ENCODE measurements around the gene PCIF1.

PCIF1 gene

GRCh38 chr20:45944151-45944964, 9.9 kb downstream of the PCIF1 start:
- TF ChIP-seq ZNF274 (IDR thresholded peaks at IDR 0.05; ENCODE audit: low read depth, low read length), result no peak
- no peak overlapping the region for H3K4me3 ChIP-seq (ENCODE audit: low read length)

DNA sequence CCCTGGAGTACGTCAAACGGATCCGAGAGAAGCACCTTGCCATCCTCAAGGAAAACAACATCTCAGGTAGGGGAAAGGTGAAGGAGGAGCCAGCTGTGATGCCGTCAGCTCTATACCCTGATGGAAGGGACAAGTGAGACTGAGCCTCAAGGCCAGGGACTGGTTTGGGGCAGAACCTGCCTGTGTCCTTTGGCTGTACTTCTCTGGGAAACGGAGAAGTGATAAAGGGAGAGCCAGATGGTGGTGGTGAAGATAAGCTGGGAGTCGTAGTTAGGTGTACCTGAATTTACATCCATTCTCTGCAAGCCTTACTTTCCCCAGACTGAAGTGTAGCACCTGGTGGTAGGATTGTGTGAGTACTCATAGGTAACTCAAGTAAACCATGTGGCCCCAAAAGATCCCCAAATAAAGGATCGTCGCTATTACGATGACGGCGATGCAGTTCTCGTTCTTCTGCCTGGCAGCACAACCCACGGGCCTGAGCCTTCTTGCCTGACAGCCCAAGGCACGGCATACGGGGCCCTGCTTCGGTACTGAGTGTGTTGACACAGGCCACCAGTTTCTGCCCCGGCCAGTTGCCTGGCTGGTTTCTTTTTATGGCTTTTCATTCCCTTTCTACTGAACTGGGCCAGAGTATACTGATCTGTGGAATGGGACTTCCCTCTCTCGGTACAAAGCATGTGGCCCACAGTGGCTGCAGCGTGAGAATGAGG, 10.6 kb downstream of the PCIF1 start:
- TF ChIP-seq ZNF274 (IDR thresholded peaks at IDR 0.05; ENCODE audit: low read depth, low read length), result no peak
- no peak overlapping the region for H3K4me3 ChIP-seq (ENCODE audit: low read length)

DNA sequence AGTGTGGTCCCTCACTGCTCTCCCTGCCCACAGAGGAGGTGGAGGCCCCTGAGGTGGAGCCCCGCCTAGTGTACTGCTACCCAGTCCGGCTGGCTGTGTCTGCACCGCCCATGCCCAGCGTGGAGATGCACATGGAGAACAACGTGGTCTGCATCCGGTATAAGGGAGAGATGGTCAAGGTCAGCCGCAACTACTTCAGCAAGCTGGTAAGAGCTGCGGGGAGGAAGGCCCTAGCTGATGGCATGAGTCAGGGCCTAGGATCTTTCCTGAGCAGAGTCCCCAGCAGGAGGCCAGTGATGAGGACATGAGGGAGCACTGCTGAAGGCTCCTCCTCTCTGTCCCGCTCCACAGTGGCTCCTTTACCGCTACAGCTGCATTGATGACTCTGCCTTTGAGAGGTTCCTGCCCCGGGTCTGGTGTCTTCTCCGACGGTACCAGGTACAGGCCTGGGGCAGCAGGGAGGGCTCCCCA, 11.2 kb downstream of the PCIF1 start:
- no peak for TF ChIP-seq ZNF274 (IDR thresholded peaks at IDR 0.05; ENCODE audit: low read depth, low read length)
- no peak overlapping the region for H3K4me3 ChIP-seq (ENCODE audit: low read length)

GRCh38 chr20:45946149-45946970, 11.9 kb downstream of the PCIF1 start:
- no peak overlapping the region for H3K4me3 ChIP-seq (ENCODE audit: low read length)
- TF ChIP-seq ZNF274 (IDR thresholded peaks at IDR 0.05; ENCODE audit: low read depth, low read length), result no peak

DNA sequence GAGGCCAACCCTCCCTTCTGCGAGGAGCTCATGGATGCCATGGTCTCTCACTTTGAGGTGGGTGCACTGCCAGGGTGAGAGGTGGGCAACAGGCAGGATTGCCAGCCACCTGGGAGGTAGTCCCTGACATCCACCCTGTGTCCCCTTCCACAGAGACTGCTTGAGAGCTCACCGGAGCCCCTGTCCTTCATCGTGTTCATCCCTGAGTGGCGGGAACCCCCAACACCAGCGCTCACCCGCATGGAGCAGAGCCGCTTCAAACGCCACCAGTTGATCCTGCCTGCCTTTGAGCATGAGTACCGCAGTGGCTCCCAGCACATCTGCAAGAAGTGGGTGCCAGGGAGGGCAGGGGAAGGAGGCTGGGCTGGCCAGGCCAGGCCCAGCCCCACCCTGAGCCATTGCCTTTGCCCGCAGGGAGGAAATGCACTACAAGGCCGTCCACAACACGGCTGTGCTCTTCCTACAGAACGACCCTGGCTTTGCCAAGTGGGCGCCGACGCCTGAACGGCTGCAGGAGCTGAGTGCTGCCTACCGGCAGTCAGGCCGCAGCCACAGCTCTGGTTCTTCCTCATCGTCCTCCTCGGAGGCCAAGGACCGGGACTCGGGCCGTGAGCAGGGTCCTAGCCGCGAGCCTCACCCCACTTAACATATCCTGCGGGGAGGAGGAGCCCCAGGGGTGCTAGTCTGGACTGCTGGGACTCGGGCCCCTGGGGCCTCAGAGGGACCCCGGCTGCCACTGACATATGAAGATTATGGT, 12.8 kb downstream of the PCIF1 start:
- no peak overlapping the region for H3K4me3 ChIP-seq (ENCODE audit: low read length)
- TF ChIP-seq ZNF274 (IDR thresholded peaks at IDR 0.05; ENCODE audit: low read depth, low read length), result no peak

DNA sequence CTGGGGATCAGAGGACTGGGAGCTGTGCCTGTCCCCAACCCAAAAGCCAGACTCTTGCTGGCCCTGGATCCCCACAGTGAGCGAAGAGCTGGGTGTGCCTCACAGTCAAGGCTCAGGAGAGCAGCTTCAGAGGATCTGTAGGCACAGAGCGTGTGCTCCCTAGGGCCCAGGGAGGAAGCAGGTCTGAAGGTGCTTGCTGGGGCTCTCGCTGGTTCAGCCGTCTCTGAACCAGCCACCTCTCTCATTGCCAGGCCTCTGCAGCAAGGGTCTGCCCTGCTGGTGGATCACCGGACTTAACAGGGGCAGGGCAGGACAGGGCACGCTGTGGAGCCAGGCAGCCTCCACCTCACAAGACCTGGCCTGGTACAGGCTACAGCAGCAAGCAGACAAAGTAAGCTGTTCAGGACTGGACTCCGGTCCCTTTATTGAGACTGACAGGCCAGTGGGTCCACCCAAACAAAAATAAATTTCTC, 13.8 kb downstream of the PCIF1 start:
- no peak for TF ChIP-seq ZNF274 (IDR thresholded peaks at IDR 0.05; ENCODE audit: low read depth, low read length)
- H3K4me3 ChIP-seq (ENCODE audit: low read length), result no peak overlapping the region

DNA sequence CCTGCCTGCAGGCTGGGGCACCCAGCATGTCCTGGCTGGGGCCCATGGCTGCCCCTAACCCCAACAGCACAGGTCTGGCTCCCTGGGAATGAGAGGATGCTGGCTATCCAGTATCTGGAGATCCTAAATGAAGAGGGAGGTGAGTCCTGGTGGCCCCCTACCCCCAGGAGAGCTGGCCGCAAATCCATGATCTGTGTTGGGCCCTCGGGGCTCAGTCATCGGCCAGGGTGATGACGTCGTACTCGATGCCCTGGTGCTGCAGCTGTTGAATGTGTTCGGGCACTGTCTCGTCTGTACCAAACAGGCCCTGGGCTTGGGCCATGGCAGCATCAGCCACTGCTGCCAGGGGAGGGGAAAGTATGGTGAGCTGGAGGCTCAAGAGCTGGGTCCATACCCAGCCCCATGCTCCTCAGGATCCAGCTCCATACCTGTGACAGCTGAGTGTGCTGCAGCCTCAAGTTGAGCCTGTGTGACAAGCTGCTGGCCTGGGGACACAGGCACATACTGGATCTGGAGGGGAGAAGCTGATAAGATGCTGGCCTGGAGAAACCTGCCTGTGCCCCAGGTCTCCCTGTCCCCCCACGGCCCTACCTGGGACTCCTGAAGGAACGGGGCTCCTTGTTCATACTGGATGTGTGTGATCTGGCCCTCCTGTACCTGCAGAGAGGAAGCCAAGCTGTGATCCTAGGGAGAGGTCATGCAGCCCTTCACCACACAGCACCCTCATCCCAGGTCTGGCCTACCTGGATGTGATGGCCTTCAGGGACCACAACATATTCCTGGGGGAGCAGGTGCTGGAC, 14.5 kb downstream of the PCIF1 start:
- no peak overlapping the region for H3K4me3 ChIP-seq (ENCODE audit: low read length)
- TF ChIP-seq ZNF274 (IDR thresholded peaks at IDR 0.05; ENCODE audit: low read depth, low read length), result no peak

DNA sequence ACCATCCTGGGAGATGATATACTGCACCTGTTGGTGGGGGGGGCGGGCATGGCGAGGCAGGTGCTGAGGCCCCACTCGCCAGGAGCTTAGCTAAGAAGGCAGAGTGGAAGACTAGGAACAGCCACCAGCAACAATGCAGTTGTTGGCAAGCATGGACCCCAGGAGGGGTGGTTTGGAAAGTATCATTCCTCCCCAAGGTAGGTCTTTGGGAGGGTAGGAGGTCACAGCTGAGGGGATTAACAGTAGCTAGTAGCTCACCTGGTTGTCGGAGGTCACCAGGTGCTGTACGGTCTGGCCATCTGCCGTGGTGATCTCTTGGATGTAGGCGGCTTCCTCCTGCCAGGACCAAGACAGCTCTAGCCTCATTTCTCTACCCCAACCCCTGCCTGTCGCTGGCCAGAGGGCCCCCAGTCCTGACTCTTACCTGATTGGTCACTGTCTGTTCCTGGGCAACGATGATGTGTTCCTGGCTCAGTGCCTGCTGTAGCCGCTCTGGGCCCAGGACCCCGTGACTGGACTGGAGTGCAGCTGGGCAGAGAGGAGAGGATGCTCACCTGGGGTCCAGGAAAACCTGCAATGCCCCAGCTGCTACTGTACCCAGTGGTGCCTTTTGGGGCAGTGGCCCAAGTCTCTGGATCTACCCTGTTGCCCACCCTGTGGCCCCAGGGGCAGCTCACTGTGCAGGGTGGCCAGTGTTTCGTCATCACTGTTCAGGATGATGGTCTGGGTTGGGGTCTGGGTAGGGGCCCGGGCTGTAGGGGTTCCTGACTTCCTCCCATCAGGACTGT, 15.3 kb downstream of the PCIF1 start:
- no peak overlapping the region for H3K4me3 ChIP-seq (ENCODE audit: low read length)
- no peak for TF ChIP-seq ZNF274 (IDR thresholded peaks at IDR 0.05; ENCODE audit: low read depth, low read length)

DNA sequence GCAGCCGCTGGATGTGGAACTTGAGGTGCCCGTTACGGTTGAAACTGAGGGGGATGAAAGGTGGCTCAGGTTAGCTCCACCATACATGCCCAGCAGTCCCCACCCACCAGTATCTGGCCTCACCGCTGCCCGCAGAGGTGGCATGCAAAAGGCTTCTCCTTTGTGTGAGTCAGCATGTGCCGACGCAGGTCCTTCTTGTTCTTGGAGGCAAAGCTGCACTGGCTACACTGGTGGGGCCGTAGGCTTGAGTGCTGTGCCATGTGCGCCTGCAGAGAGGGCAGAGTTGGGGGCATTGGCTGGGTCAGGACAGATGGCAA, 15.8 kb downstream of the PCIF1 start:
- no peak for TF ChIP-seq ZNF274 (IDR thresholded peaks at IDR 0.05; ENCODE audit: low read depth, low read length)
- no peak overlapping the region for H3K4me3 ChIP-seq (ENCODE audit: low read length)

DNA sequence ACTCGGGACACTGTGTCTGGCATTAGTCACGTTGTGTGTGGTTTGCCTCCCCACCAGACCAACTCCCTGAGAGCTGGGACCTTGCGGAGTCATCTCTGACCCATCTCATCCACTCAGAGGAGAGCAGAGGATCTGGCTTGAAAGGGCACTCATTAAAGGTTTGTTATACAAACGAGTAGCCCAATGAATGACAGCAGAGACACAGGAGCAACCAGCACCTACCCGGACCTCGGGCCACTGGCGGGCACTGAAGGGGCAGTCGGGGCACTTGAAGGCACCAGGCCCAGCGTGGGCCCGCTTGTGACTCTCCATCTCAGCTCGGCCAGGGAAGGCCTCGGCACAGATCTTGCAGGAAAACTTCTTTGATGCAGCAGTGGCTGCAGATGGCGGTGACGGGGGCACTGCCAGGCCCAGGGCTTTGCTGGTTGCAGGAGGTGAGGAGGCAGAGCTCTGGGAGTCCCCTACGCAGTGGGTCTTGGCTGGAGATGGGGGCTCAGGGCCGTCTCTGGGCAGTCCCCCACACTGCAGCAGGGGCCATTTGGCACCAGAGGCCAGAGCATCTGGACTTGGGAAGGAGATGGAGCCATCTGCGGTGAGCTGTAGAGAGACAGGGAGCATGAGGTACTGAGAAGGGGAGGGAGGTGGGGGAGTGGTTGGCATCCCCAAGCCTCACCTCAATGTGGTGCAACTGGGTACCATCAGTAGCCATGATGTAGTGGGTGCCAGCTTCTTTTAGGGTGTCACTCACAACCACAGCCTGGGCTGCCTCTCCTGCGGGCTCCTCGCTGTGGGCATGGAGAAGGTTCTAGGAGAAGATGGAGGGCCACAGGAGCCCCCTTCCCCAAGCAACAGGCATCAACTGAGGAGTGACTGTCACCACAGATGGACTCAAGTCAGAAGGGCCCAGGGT, 17.7 kb downstream of the PCIF1 start:
- no peak overlapping the region for H3K4me3 ChIP-seq (ENCODE audit: low read length)
- TF ChIP-seq ZNF274 (IDR thresholded peaks at IDR 0.05; ENCODE audit: low read depth, low read length), result no peak

DNA sequence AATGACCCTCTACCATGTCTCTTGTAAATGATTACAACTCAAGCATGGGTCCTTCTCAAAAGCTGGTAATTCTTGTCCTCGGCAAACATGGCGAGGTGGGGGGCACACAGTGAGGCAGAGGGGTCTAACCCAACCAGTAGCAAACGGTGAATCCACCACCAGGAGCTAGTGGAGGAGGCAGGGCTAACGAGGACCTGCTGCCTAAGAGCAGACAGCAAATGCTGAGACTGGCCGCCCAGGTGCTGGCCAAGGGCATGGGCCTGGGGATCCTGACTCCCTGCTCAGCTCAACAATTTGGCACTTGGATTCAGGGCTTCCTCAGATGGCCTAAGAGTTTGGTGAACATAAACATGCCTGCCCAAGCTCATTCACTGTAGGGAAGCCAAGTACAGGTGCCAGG, 18.4 kb downstream of the PCIF1 start:
- TF ChIP-seq ZNF274 (IDR thresholded peaks at IDR 0.05; ENCODE audit: low read depth, low read length), result no peak
- no peak overlapping the region for H3K4me3 ChIP-seq (ENCODE audit: low read length)

All from GM08714 (cell line).